GM12891 (cell line): ENCODE measurements around the gene FUOM.

Experiments
- PAX5 ChIP-seq: IDR thresholded peaks from 2 replicates; pipeline ENCODE4 v1.6.1; 2011; ENCODE audit warnings: low read length, moderate library complexity, mild to moderate bottlenecking; ENCODE audit not compliant: insufficient read depth, severe bottlenecking
- POLR2A ChIP-seq: IDR thresholded peaks from 2 replicates; pipeline ENCODE4 v1.6.1; 2011; ENCODE audit warnings: low read depth, low read length, control low read depth
- POLR2AphosphoS5 ChIP-seq: IDR thresholded peaks from 2 replicates; pipeline ENCODE4 v1.6.1; 2011; ENCODE audit warnings: low read depth, low read length, control low read depth
- SPI1 ChIP-seq: IDR thresholded peaks from 2 replicates; pipeline ENCODE4 v1.6.1; 2011; ENCODE audit warnings: low read depth, low read length, control low read depth
- TAF1 ChIP-seq: IDR thresholded peaks from 2 replicates; pipeline ENCODE4 v1.6.1; 2011; ENCODE audit warnings: low read depth, low read length, control low read depth

DNA sequence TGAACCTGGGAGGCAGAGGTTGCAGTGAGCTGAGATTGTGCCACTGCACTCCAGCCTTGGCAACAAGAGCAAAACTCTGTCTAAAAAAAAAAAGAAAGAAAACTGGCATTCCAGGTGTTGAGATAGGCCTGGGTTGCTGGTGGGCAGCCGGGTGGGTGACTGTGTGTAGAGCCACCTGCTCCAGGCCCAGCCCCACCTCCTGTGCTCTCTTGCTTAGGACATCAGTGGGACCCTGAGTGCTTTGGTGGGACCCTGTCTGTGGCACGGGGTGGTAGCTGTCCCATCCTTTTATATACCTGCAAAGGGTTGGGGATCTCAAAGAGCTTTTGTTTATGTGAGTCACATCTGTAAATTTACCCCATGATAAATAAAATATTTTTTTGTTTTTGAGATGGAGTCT lies 27.4 kb upstream of the FUOM start:
- no peak for TF ChIP-seq TAF1
- no peak for TF ChIP-seq POLR2A
- TF ChIP-seq PAX5, result no peak
- no peak for TF ChIP-seq POLR2AphosphoS5
- no peak for TF ChIP-seq SPI1
